OCI-LY7 (cell line): ENCODE results near the gene GMDS. TPM values are rescaled to one million over a fixed set of nuclear protein-coding genes. Genes with fewer than 3 reads are reported as not detected.

Experiments used
- BruUV-seq: library from RNA; stranded (reverse); fragments of 400-500 nt; replicated peaks from 2 replicates; lab custom pipeline; 2021; lab: Mats Ljungman, UMichigan
- CTCF ChIA-PET: fragments of 300-600 bp; sonication (Branson Sonifier 250); formaldehyde crosslinking; loops from one replicate; lab custom pipeline; 2022; ENCODE audit warnings: antibody characterized with exemption; ENCODE audit not compliant: unreplicated experiment; lab: Charles Lee
- POLR2A ChIA-PET: fragments of 300-600 bp; sonication (Branson Sonifier 250); formaldehyde crosslinking; loops from one replicate; lab custom pipeline; 2022; ENCODE audit warnings: antibody characterized with exemption; lab: Charles Lee
- DNase-seq: peaks from one replicate; pipeline ENCODE4 v3.0.0-alpha.2; 2015; ENCODE audit warnings: low spot score
- H2AFZ ChIP-seq: fragments of 200-600 bp; sonication (generic), shearing (Covaris generic); 2 replicates; pipeline ENCODE4 v1.6.1; 2014; ENCODE audit warnings: mild to moderate bottlenecking, antibody characterized with exemption, low read length, moderate library complexity
- H3K27ac ChIP-seq: fragments of 200-600 bp; sonication (generic); 2 replicates; pipeline ENCODE4 v1.5.1; 2014; ENCODE audit warnings: mixed run types, low read depth, mild to moderate bottlenecking, moderate library complexity, low read length, inconsistent platforms; ENCODE audit not compliant: poor library complexity, severe bottlenecking
- H3K36me3 ChIP-seq: fragments of 200-600 bp; sonication (generic); 2 replicates; pipeline ENCODE4 v1.6.1; 2014; ENCODE audit warnings: mild to moderate bottlenecking, antibody characterized with exemption, low read length, moderate library complexity, mixed read lengths; ENCODE audit not compliant: insufficient read depth
- H3K4me1 ChIP-seq: fragments of 200-600 bp; sonication (generic); 2 replicates; pipeline ENCODE4 v1.5.1; 2014; ENCODE audit warnings: mild to moderate bottlenecking, low read length; ENCODE audit not compliant: insufficient read depth, poor library complexity, severe bottlenecking
- H3K4me2 ChIP-seq: fragments of 200-600 bp; sonication (generic); 2 replicates; pipeline ENCODE4 v1.6.1; 2014; ENCODE audit warnings: mild to moderate bottlenecking, low read length
- H3K4me3 ChIP-seq: fragments of 200-600 bp; sonication (generic); 2 replicates; pipeline ENCODE4 v1.5.1; 2014; ENCODE audit warnings: mild to moderate bottlenecking, low read depth, low read length; ENCODE audit not compliant: poor library complexity, severe bottlenecking
- H3K79me2 ChIP-seq: fragments of 200-600 bp; sonication (generic); 2 replicates; pipeline ENCODE4 v1.6.1; 2016; ENCODE audit warnings: low read depth, mild to moderate bottlenecking, low read length, moderate library complexity, mixed read lengths; ENCODE audit not compliant: insufficient read depth
- H3K9me2 ChIP-seq: fragments of 200-600 bp; sonication (generic); 2 replicates; pipeline ENCODE4 v1.6.1; 2016; ENCODE audit warnings: mild to moderate bottlenecking, low read length, mixed read lengths; ENCODE audit not compliant: insufficient read depth
- H3K9me3 ChIP-seq: fragments of 200-600 bp; sonication (generic); 2 replicates; pipeline ENCODE4 v1.6.1; 2014; ENCODE audit warnings: mild to moderate bottlenecking, mixed run types, low read length, mixed read lengths
- H4K20me1 ChIP-seq: fragments of 200-600 bp; sonication (generic); 2 replicates; pipeline ENCODE4 v1.6.1; 2014; ENCODE audit warnings: mild to moderate bottlenecking, antibody characterized with exemption, low read length, moderate library complexity, mixed read lengths; ENCODE audit not compliant: insufficient read depth
- CTCF ChIP-seq: fragments of 200-600 bp; sonication (generic); conservative IDR thresholded peaks from 2 replicates; pipeline ENCODE4 v1.5.1; 2014; ENCODE audit warnings: mild to moderate bottlenecking, antibody characterized with exemption, low read length, moderate library complexity, mixed read lengths
- EZH2phosphoT487 ChIP-seq: fragments of 200-600 bp; sonication (generic); IDR thresholded peaks from 2 replicates; pipeline ENCODE4 v1.6.1; 2018; ENCODE audit warnings: low read depth, borderline replicate concordance, mild to moderate bottlenecking, mixed run types, antibody characterized with exemption, low read length, moderate library complexity, mixed read lengths
- intact Hi-C: fragments of 100-400 bp; cut with micrococcal nuclease; formaldehyde crosslinking; loops from one replicate; pipeline ENCODE4 v1.10.0; 2022; ENCODE audit not compliant: unreplicated experiment
- total RNA-seq, 2 experiments: library from RNA; depleted of rRNA in 1 of 2; stranded (reverse); fragments of >200 nt in 1 of 2; shearing (Covaris generic) in 1 of 2; gene quantifications; 2 replicates each; pipeline ENCODE4 v1.2.3, GENCODE V29; 2014 to 2022

Gene GMDS
- total RNA-seq, 2 experiments from 2014 or later: 9.9 to 26.8 TPM

GRCh38 chr6:2197984-2198383, 47.4 kb downstream of the GMDS start:
- TF ChIP-seq EZH2phosphoT487 (no peak), CTCF (no peak)
- ChIA-PET POLR2A (no interaction called here), CTCF (no interaction called here)
- H3K9me2 ChIP-seq: no peaks in the 10 kb centered on the region
- H3K36me3 ChIP-seq: no peaks in the 10 kb centered on the region
- peaks cover 15% of the 10 kb centered on the region for H4K20me1 ChIP-seq
- DNase-seq: no peak
- no peaks in the 10 kb centered on the region for H3K4me1 ChIP-seq
- BruUV-seq: no TSS peak
- H3K9me3 ChIP-seq: peaks cover 5% of the 10 kb centered on the region; the same call in 1 of the 2 replicates
- no peak overlapping the region for H3K27ac ChIP-seq
- intact Hi-C loops: loop anchor here (2.0 to 10.0 kb wide), 2 partner anchors 193 to 593 kb away; no protein-coding TSS in a partner anchor
- no peaks in the 10 kb centered on the region for H3K79me2 ChIP-seq
- H2AFZ ChIP-seq: no peak overlapping the region
- H3K4me2 ChIP-seq: no peak overlapping the region
- H3K4me3 ChIP-seq: no peak overlapping the region

GRCh38 chr6:2197177-2197671, 48.2 kb downstream of the GMDS start:
- no TSS peak for BruUV-seq
- Histone ChIP-seq H3K4me3 (no peak overlapping the region), H3K36me3 (no peaks in the 10 kb centered on the region), H3K9me2 (no peaks in the 10 kb centered on the region), H3K79me2 (no peaks in the 10 kb centered on the region), H3K9me3 (peaks cover 7% of the 10 kb centered on the region; the same call in 1 of the 2 replicates), H4K20me1 (peaks cover 15% of the 10 kb centered on the region), H3K4me2 (no peak overlapping the region), H3K27ac (no peak overlapping the region), H2AFZ (no peak overlapping the region), H3K4me1 (no peaks in the 10 kb centered on the region)
- TF ChIP-seq CTCF: no peak
- no peak for TF ChIP-seq EZH2phosphoT487
- ChIA-PET CTCF (no interaction called here), POLR2A (interaction anchor here (0.6 kb wide), 1 partner anchor 11 kb away, joined by 3 read pairs; no protein-coding TSS in a partner anchor)
- no peak for DNase-seq
- intact Hi-C loops: loop anchor here (2.0 to 10.0 kb wide), 2 partner anchors 192 to 592 kb away; no protein-coding TSS in a partner anchor

- no peaks in the 10 kb centered on the region for H3K36me3 ChIP-seq
- no peak for TF ChIP-seq EZH2phosphoT487
- TF ChIP-seq CTCF: peak; percentile 89
- peaks cover 15% of the 10 kb centered on the region for H4K20me1 ChIP-seq
- no peak overlapping the region for H3K27ac ChIP-seq
- H3K9me2 ChIP-seq: no peaks in the 10 kb centered on the region
- H3K9me3 ChIP-seq: peaks cover 7% of the 10 kb centered on the region; the same call in 1 of the 2 replicates
- H3K79me2 ChIP-seq: no peaks in the 10 kb centered on the region
- H3K4me1 ChIP-seq: no peaks in the 10 kb centered on the region
- BruUV-seq: no TSS peak
- H3K4me2 ChIP-seq: no peak overlapping the region
- H3K4me3 ChIP-seq: no peak overlapping the region
- POLR2A ChIA-PET: interaction anchor here (0.6 kb wide), 1 partner anchor 64 kb away, joined by 6 read pairs; no protein-coding TSS in a partner anchor
- CTCF ChIA-PET: no interaction called here
- peak; percentile 60 for DNase-seq
- no peak overlapping the region for H2AFZ ChIP-seq
- intact Hi-C loops: loop anchor here (2.0 to 10.0 kb wide), 2 partner anchors 191 to 591 kb away; no protein-coding TSS in a partner anchor
Measured at GRCh38 chr6:2196079-2196679, 49.2 kb downstream of the GMDS start.
